ENCODE measurements around the gene UNC119.
A peak's percentile ranks its signal among the peaks of the same experiment; 100 is the strongest.

Gene UNC119

DNA sequence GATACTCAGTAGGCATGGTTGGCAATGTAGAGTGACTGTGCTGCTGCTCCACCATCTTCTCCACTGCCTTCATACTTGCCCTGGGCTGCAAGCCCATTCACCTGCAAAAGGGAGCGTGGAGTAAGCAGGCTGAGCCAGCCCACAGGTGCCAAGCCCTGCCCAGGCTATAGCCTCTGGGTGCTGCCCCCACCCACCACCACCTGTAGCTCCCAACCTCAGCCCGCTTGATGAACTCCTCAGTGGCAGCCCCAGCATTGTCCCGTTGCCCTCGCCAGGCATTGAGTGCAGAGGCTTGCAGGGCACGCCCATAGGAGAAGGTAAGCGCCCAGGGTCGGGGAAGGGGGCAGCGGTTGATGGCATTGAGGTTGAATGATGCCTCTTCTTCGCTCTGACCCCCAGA, 21.1 kb upstream of the UNC119 start:
- no peak for DNase-seq (ENCODE audit: low read depth in 2 of 3, low spot score in 1 of 3)

DNA sequence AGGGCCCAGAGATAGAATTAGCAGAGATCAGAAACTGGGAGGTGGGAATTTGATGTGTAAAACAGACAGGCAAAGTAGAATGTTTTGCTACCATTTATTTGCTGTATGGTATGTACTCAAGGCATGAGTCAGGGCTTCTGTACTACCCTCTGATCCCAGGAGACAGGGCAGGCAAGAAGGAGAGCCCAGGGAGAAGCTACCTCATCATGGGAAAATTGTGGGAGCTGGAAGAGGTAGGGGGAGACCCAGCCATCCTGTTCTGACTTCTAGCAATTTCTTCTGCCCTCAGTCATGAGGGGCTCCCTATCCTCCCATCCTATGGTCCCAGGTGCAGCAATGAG, 20.6 kb upstream of the UNC119 start:
- DNase-seq (ENCODE audit: low read depth in 2 of 3, low spot score in 1 of 3) = no peak

DNA sequence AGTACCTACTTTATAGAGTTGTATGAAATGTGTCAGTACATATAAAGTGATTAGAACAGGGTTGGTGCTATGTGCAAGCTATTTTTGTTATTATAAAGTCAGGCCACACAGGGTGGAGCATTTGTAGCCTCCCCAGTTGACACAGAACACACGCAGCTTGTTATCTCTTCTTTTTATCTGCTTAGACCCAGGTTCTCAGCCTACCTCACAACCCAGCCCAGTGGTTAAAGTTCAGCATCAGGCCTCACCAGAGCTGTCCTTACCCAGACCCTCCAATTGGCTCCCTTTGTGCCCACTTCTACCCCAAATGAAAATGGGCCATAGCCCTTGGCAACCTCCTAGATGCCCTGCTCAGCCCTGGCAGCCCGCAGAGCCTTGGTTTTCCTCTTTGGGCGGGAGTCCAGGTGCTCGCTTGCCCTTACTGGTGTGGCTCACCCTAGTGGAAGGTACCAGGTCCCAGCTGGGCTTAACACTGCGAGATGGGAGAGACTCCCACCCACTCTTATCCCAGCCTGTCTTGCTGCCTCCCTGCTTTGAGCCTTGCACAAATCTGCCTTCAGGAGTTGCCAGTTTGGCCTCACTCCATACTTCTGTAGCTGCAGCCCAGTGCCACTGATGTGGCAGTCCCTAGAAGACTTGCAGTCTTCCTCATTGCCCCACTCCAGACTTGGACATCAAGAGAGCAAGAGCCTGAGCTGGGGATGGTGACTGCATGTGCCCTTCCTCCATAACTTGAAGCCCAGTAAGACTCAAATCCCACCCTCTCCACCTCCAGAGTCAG, 20.0 kb upstream of the UNC119 start:
- DNase-seq (ENCODE audit: low read depth in 2 of 3, low spot score in 1 of 3) = no peak

DNA sequence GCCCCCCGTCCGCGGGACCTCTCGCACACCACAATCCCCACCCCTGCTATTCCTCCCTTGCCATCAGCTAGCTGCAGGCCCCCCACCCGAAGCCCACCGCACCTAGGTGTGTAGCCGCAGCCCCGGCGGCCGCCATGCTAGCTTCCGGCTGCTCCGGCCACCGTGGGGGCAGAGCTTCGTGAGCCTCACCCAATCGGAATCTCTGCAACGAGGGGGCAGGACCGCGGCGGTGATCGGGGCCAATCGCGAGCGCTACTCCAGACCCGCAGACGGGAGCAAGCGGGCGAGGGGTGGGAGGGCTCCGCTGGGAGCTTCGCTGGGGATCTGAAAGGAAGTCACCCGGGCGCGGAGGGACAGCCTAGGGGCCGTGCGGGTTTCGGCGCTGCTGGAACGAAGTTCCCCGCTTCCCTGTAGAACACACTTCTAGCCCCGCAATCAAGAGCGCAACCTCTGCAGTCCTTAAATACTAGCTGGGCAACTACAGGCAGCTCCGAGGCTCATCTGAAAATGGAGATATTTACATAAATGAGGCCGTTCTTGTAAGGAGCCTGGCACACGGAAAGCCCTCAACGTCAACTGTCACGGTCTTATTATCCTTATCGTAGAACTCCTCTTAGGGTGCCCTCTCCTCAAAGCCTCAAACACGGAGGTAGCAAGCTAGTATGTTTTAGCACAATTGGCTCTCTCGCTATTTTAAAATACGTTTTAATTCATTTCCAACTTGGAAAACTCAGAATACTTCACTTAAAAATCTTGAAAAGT, 19.1 kb upstream of the UNC119 start, which contains the start of gene PIGS:
Gene PIGS (minus strand): TSS at position 164 of the 762 bp plus-strand sequence. CDS start 28 bp downstream, at position 136.
- DNase-seq (ENCODE audit: low read depth in 2 of 3, low spot score in 1 of 3) = peak; percentile 89 to 94 (median 90)

DNA sequence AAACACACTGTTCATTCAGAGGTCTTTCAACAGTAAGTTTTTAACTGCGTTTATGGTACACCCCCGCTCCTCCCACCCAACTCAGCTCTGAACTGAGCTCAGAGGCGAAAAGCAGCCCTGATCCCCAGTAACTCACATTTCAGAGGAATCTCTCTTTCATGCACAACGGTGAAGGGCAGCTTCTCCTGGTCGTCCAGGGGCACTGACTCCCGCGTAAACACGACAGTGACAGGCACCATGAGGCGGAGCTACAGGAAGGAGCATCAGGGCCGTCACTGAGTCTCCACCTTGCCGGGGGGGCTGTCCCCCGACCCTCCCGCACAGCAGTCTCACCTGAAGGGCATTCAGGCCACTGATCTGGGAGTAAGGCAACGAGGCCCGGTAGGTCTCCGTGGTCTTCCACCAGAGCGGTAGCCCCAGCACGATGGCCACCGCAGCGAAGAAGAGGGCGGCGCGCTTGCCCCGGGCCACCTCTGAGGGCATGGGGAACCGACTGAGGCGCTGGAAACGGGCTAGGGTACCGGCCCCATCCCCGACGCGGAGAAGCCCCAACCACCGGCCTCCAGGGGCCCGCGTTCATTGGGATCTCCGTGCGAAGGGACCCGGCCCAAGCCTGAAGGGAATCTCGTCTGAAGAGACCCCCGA, 18.4 kb upstream of the UNC119 start:
- DNase-seq (ENCODE audit: low read depth in 2 of 3, low spot score in 1 of 3) = peak; percentile 24 to 46 (median 37)

DNA sequence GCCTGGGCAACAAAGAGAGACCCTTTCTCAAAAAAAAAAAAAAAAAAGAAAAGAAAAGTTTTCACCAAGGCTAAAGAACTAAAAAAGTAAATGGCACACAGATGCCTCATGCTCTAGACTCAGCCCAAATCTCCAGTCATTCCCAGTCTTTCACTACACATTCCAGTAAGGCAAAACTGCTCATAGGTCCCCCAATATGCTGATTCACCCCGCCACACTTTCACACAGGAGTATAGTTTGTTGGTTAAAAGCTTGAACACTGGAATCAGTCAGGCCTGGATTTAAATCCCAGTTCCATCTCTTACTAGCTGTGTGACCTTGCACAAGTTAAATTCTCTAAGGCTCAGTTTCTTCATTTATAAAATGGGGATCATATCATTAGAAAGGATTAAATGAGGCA, 17.0 kb upstream of the UNC119 start:
- DNase-seq (ENCODE audit: low read depth in 2 of 3, low spot score in 1 of 3) = no peak

DNA sequence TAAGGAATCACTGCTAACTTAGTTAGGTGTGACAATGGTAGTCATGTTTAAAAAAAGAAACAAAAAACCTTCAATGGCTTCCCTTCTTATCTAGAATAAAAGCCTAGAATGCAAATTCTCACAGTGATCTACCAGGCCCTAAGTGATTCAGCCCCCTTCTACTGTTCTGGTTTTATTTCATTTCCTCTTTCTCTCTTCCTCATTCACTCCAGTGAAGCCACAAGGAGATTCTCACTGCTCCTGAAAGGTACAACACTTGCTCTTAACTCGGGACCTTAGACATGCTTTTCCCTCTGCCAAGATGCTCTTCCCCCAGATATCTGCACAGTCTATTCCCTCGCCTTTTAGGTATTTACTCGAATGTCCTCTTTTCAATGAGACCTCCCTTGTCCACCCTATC, 15.2 kb upstream of the UNC119 start:
- DNase-seq (ENCODE audit: low read depth in 2 of 3, low spot score in 1 of 3) = no peak

DNA sequence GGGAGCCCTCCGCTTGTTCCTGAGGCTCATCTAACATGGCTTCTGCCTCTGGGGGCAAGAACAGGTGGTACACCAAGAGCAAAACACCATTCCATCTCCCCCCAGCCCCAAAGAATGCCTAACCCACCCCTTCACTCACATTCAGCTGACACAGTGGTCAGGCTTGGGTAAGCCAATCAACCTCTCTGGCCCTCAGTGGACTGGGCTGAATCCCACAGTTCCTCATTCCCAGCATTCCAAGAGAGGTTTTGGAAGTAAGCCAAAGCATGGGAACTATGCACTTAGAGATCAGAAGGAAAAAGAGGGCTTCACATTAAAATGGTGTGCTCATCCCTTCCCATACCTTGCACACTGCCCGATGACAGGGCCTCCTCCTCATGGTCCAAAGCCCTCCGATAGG, 11.1 kb upstream of the UNC119 start:
- DNase-seq (ENCODE audit: low read depth in 2 of 3, low spot score in 1 of 3) = no peak

DNA sequence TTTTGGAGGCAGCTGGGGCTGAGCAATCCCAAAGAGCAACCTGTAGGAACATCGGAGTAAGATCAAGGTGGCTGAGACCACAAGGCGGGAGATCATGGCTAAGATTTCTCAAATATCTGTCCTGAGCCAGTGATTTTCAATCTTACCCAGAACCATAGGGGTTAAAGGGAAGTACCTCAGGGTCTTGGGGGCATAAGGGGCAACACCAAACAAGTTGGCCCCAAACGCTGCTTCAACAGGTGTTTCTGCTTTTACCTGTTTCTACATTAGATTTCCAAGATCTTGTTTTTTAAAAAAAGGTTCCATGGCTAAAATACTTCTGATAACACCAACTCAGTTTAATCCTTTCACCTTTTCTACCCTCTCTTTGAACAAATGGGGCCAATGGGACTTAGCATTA, 2.6 kb upstream of the UNC119 start:
- DNase-seq (ENCODE audit: low read depth in 2 of 3, low spot score in 1 of 3) = no peak

DNA sequence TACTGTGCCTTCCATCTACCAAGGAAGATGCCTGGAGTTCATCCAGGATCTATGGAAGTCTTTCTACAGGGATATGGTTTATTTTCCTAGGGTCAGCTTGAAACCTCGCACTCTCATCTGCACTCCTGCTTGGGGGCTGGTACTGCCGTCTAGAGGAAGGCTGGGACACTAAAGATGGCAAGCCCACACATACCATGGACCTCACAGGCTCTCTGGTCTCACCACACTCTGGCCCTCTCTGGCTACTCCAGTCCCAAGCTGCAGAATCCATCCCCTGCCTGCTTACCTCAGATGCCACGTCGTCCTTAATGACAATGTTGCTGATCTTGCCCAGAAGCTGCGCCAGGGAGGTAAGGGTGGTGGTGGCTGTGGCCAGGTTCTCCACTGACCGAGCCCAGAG, 2.1 kb upstream of the UNC119 start:
- DNase-seq (ENCODE audit: low read depth in 2 of 3, low spot score in 1 of 3) = no peak

DNA sequence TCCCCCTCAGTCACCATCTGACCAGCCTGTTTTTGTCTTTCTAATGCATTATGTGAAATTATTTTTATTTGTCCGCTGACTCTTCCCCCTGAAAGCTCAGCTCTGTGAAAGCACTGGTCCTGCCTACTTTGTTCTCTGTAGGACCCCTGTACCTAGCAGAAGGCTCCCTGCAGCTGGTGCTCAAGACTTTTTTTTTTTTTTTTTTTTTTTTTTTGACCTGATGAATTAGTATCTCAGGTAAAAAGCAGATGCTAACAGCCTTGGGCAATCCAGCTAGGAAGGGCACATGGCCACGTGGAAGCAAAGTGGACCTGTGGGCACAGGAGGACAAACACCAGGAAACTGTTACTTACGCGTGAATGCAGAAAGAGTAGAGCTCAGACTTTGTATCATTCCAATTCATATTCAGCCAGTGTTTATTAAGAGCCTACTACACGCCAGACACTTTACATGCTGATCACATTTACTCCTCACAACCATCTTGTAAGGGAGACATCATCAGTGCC, 629 bp upstream of the UNC119 start:
- DNase-seq (ENCODE audit: low read depth in 2 of 3, low spot score in 1 of 3) = no peak

DNA sequence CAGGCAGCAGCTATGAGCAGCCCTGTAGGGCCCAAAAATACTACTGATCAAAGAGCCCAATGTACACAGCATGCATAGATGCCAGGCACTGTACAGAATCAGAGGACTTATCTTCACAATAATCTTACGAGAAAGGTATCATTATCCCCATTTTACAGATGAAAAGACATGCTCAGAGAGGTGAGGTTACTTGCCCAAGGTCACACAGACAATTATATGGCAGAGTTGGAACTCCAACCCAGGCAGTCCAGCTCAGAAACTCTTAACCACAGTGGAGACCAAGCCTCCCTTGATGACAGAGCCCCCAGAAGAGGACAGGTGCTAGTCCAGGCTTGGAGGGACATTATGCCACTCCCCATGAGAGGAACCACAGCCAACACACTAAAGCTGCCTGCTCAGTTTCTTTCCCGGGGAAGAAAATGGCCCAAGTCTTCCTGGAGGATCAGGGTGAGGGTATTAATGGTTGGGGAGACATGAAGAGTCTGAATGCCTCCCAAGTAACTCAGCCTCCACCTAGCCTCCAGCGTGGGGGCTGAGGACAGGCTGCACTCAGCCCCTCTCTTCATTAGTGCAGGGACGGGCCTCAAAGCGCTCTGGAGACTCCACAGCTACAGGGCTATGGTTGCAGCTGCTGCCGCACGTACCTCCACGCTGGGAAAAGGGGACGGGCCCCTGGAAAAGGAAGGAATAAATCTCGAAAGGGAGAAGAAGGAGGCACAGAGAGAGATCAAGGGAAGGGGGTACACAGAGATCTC, 826 bp downstream of the UNC119 start:
- DNase-seq (ENCODE audit: low read depth in 2 of 3, low spot score in 1 of 3) = no peak

DNA sequence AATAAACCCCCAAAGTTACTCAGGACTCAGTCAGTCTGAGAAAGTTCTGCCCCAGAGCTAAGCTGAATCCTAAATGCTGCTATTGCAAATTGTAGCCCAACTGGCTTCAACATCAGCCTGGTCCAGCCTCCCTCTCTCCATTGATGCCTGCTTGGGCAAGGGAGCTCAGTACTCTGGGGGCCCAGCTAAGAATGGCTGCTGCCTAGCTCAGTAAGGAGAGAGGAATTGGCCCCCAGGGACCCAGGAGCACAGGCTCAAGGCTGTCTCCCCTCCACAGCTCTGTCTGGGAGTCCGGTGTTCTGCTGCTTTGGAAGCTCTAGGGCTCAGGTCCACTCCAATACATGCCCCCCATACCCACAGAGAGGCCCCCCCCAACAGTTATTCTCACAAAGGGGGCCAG, 1.6 kb downstream of the UNC119 start:
- no peak for DNase-seq (ENCODE audit: low read depth in 2 of 3, low spot score in 1 of 3)

DNA sequence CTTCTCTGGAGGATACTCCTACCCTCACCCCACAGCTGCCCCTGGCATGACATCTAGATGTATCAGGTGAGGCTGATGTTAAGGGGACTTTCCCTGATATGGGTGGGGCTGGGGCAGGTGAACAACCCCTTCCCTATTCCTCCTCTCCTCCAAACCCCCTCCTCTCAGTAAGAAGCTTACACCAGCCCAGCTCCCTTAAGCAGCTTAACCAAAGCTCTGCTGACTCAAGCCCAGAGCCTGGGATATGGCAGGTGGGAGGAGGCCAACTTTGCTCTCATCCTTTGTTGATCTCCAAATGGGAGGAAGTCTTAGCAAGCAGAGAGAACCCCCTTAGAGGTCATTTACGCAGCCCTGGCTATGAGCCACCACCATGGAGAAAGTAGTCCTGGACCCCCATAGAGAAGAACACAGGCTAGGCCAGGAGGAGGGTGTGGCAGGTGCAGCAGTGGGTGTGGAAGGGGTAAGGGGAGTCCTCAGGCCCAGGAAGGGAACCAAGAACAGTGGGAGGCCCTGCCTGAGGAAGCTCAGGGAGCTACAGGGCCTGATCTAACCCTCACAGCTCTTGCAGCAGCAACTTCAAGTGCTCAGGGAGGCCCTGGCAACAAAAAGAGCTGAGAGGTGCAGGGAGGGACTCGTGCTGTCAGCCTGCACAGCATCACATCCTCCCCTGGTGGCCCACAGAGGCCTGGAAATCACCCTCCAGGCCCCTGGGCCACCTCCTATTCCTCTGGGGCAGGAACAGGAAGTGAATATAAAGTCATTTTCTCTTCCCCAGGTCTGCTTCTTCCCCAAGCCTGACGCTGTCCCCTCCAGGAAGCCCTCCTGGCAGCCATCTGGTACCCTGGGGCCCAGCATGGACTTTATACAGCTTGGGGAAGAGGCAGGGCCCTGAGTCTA, 2.9 kb downstream of the UNC119 start:
- peak; percentile 30 to 42 (median 38) for DNase-seq (ENCODE audit: low read depth in 2 of 3, low spot score in 1 of 3)

DNA sequence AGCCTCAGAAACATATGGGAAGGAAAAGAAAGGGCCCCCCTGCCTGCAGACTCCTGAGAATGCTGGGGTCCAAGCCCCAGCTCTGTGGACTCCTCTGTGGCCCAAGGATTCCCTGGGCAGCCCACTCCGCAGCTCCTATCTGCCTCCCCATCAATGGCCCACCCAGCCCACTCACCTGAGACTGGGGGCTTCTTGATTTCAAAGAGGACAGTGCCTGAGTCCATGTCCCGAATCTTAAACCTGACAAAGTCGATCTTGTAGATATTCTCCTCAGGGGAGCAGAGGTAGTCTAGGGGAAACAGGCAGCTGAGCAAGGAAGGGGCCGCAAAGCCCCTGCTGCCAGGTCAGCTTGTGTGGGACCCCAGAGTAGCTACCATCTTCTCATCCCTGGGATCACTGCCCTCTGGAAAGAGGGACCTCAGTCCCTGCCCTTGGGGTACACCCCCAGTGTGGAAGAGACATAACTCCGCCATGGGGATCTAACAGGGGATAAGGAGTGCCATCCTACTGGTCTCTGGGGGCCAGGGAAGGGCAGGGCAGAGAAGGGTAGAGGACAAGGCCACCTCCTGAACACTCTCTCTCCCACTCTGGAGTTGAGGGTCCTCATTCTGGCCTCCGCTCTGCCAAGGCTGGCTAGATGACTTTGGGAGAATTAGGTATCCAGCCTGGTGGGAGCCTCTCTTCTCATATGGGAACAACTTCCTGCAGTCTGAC, 3.9 kb downstream of the UNC119 start:
- no peak for DNase-seq (ENCODE audit: low read depth in 2 of 3, low spot score in 1 of 3)

DNA sequence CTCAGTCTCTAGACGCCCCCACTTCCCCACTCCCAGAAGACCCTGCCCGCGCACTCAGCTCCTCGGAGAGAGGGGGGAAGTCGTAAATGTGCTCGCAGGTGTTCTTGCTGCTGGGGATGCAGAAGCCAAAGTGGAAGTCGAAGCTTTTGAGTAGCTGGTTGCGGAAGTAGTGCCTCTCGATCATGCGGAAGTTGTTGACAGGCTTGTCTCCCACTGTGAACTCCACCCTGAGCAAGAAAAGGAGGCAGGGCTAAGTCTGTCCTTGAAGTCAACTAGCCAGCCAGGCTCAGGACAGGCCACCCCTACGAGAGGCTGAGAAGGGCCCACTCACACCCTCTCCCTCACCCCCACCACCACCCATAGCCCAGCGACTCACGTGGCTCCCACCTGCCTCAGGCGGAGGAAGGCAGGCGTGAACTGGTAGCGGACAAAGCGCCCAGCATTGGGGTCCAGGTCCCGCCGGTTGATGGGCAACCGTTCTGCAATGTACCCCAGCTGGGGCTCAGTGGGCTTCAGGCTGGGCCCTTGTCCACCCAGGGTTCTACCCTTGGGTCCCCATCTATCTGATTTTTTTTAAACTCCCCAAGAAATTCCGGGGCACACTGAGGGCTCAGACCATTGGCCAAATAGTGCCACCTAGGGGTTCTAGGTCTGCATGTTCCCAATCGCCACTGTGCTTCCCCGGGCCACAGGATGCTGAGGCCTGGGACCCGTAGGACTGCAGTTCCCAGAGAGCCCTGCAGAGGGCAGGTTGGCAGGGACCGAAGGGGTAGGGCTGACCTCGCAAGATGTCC, 4.6 kb downstream of the UNC119 start:
- DNase-seq (ENCODE audit: low read depth in 2 of 3, low spot score in 1 of 3) = peak; percentile 65 to 76 (median 75)

DNA sequence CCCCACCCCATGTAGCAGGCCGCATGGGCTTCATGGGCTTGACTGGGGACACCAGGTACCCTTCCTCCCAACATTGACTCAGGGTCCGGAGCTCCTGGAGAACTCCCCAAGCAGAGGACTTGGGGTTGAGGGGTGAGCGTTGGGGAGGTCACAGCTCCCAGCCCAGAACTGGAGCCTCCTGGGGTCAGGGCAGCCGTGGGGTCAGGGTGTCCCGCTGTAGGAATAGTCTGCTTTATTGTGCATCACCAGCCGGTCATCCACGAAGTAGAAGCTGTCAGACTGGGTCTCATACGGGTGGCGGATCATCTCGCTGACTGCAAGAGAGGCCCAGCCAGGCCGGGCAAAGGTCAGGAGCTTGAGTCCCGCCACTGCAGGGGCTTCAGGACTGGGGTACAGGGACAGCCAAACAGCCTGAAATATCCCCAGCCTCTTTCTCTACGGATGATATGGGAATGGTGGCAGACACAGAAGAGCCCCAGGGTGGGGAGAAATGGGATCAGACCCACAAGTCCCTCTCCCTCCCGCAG, 5.3 kb downstream of the UNC119 start:
- DNase-seq (ENCODE audit: low read depth in 2 of 3, low spot score in 1 of 3) = no peak

DNA sequence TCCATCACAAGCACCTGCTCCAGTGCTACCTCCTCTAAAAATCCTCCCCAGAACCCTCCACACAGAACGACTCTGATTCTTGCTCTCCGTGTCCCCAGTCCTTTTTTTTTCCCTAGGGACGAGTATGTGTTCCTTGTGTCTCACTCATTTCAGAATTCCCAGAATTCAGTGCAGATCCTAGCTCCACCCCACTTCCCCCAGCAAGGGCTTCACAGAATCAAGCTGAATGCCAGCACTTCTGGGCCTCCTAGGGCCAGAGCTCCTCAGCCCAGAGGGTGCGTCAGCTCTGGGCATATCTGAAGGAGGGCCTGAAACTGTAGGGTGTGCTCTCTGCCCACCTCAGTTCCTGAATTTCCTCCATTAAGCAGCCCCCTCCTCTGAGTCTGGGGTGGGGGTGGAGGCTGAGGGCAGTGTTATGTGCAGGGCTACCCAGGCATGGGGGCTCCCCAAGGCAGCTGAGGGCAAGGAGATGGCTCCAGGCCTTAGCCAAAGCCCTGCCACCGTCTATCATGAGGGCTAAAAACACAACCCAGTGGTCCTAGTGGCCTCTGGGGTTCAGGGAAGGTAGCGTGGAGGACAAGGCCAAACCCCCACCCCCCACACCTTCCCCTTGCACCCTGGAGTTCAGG, 6.5 kb downstream of the UNC119 start:
- DNase-seq (ENCODE audit: low read depth in 2 of 3, low spot score in 1 of 3) = no peak
